Activated CD4-positive, CD25-positive, alpha-beta regulatory T cell treated with anti-CD3 and anti-CD28 coated beads, Interleukin-2, amount 50 U/mL, for 72 hours (primary cell): ENCODE measurements around the gene CACNA1S.

Source experiments
- DNase-seq: peaks from one replicate; pipeline ENCODE4 v3.0.0; 2021

Gene CACNA1S

GRCh38 chr1:201092738-201093137, 19.5 kb downstream of the CACNA1S start:
- no peak for DNase-seq

GRCh38 chr1:201091256-201091655, 21.0 kb downstream of the CACNA1S start:
- DNase-seq = no peak

GRCh38 chr1:201090541-201090940, 21.7 kb downstream of the CACNA1S start:
- DNase-seq = no peak

GRCh38 chr1:201089596-201089995, 22.6 kb downstream of the CACNA1S start:
- no peak for DNase-seq

- DNase-seq = no peak
Observed at GRCh38 chr1:201088901-201089525, 23.2 kb downstream of the CACNA1S start.

- DNase-seq = no peak
Observed at GRCh38 chr1:201088395-201088794, 23.8 kb downstream of the CACNA1S start.

GRCh38 chr1:201085902-201086735, 26.1 kb downstream of the CACNA1S start:
- peak; percentile 38 for DNase-seq

GRCh38 chr1:201084295-201084694, 27.9 kb downstream of the CACNA1S start:
- no peak for DNase-seq

GRCh38 chr1:201083741-201084140, 28.5 kb downstream of the CACNA1S start:
- DNase-seq = no peak

GRCh38 chr1:201080135-201080534, 32.1 kb downstream of the CACNA1S start:
- DNase-seq = no peak

GRCh38 chr1:201077736-201078135, 34.5 kb downstream of the CACNA1S start:
- DNase-seq = no peak

- no peak for DNase-seq
Observed at GRCh38 chr1:201077116-201077515, 35.1 kb downstream of the CACNA1S start.

GRCh38 chr1:201076092-201076491, 36.1 kb downstream of the CACNA1S start:
- no peak for DNase-seq

- DNase-seq = no peak
Observed at GRCh38 chr1:201074018-201074417, 38.2 kb downstream of the CACNA1S start.

GRCh38 chr1:201072922-201073321, 39.3 kb downstream of the CACNA1S start:
- no peak for DNase-seq

GRCh38 chr1:201072149-201072548, 40.1 kb downstream of the CACNA1S start:
- no peak for DNase-seq

- DNase-seq = no peak
Observed at GRCh38 chr1:201069636-201070035, 42.6 kb downstream of the CACNA1S start.

- no peak for DNase-seq
Observed at GRCh38 chr1:201068976-201069375, 43.2 kb downstream of the CACNA1S start.

GRCh38 chr1:201066986-201067385, 45.2 kb downstream of the CACNA1S start:
- DNase-seq = no peak

GRCh38 chr1:201065686-201066085, 46.5 kb downstream of the CACNA1S start:
- no peak for DNase-seq

GRCh38 chr1:201064806-201065205, 47.4 kb downstream of the CACNA1S start:
- no peak for DNase-seq

- no peak for DNase-seq
Observed at GRCh38 chr1:201063145-201063544, 49.1 kb downstream of the CACNA1S start.

- DNase-seq = no peak
Observed at GRCh38 chr1:201062511-201063091, 49.6 kb downstream of the CACNA1S start.

- no peak for DNase-seq
Observed at GRCh38 chr1:201061886-201062285, 50.3 kb downstream of the CACNA1S start.
